ENCODE measurements around the gene DPP10.

Gene DPP10

DNA sequence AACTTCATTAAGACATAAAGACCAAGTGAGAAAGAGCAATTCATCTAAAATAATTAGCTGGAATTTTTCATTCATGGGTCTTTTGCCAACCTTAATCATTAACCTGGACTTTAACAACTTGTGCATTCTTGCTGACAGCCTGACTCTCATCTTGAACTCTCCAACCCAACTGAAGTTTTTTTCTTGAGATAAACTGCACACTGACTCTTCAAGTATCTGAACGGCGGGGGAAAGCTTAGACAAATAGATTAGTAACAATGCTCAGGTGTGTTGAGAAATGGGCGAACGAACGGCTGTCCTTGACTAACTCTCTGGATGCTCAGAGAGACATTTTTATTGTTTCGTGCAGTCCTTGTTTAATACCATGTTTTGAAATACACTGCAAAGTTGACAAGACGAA lies 186.0 kb downstream of the DPP10 start:
- Histone ChIP-seq H3K27me3 (ENCODE audit: insufficient read depth, low read length) (no peaks in the 10 kb centered on the region), H3K36me3 (ENCODE audit: control insufficient read depth in 1 of 2, insufficient read depth in 2 of 2, low read length in 2 of 2) (no peaks in the 10 kb centered on the region), H3K14ac (ENCODE audit: low read length) (no peak overlapping the region), H2AK5ac (ENCODE audit: low read length) (no peak overlapping the region), H3K23ac (ENCODE audit: low read length) (no peak overlapping the region), H2AFZ (ENCODE audit: insufficient read depth, low read length, poor library complexity) (no peak overlapping the region), H4K8ac (ENCODE audit: low read depth, low read length) (no peak overlapping the region), H3K4me3 (ENCODE audit: low read depth, low read length) (no peak overlapping the region), H3K9ac (ENCODE audit: low read length) (no peak overlapping the region), H3K4ac (ENCODE audit: low read depth, low read length) (no peak overlapping the region), H3K9me3 (ENCODE audit: insufficient read depth, low read depth, low read length) (no peaks in the 10 kb centered on the region), H3K18ac (ENCODE audit: low read length) (no peak overlapping the region), H4K12ac (ENCODE audit: low read depth, low read length) (no peak overlapping the region), H2BK120ac (ENCODE audit: insufficient read depth, low read length, poor library complexity) (no peak overlapping the region), H3K79me2 (ENCODE audit: control insufficient read depth, insufficient read depth, low read length, poor library complexity) (no peaks in the 10 kb centered on the region), H2BK12ac (ENCODE audit: low read length) (no peak overlapping the region), H3K27ac (ENCODE audit: low read depth, low read length) (no peak overlapping the region), H4K91ac (ENCODE audit: low read depth, low read length) (no peak overlapping the region), H3K79me1 (ENCODE audit: low read length) (no peaks in the 10 kb centered on the region), H2BK5ac (ENCODE audit: low read depth, low read length, poor library complexity) (no peak overlapping the region), H3K4me1 (ENCODE audit: control insufficient read depth in 1 of 2, insufficient read depth in 2 of 2, low read length in 2 of 2) (no peaks in the 10 kb centered on the region), H3K4me2 (ENCODE audit: low read length) (no peak overlapping the region)
- no CpG with 5 or more reads among the region's 7 CpGs for WGBS (ENCODE audit: extremely low coverage, insufficient coverage, insufficient read length)
- DNase-seq = no peak

DNA sequence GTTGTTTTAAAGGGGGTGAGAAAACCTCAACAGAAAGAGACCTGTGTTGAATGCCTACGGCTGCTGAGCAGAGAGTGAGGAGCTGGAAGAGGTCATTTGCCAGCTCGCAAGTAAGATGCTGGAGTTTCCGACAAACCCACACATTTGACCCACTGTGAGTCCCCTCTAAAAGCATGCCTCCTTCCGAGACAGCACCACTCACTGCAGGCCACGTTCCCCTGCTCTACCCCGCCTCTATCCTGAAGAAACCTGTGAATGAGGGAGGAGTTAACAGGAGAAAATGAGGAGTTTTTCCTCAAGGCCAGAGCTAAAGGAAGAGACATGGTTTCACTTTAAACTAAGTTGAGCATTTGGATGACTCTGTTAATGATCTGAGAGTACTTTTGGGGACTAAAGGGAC lies 188.7 kb downstream of the DPP10 start:
- Histone ChIP-seq H3K79me1 (ENCODE audit: low read length) (no peaks in the 10 kb centered on the region), H3K79me2 (ENCODE audit: control insufficient read depth, insufficient read depth, low read length, poor library complexity) (no peaks in the 10 kb centered on the region), H3K4me1 (ENCODE audit: control insufficient read depth in 1 of 2, insufficient read depth in 2 of 2, low read length in 2 of 2) (no peaks in the 10 kb centered on the region), H3K18ac (ENCODE audit: low read length) (no peak overlapping the region), H4K12ac (ENCODE audit: low read depth, low read length) (no peak overlapping the region), H2BK120ac (ENCODE audit: insufficient read depth, low read length, poor library complexity) (no peak overlapping the region), H2AK5ac (ENCODE audit: low read length) (no peak overlapping the region), H3K9me3 (ENCODE audit: insufficient read depth, low read depth, low read length) (no peaks in the 10 kb centered on the region), H3K27me3 (ENCODE audit: insufficient read depth, low read length) (no peaks in the 10 kb centered on the region), H3K23ac (ENCODE audit: low read length) (no peak overlapping the region), H3K27ac (ENCODE audit: low read depth, low read length) (no peak overlapping the region), H4K91ac (ENCODE audit: low read depth, low read length) (no peak overlapping the region), H2BK12ac (ENCODE audit: low read length) (no peak overlapping the region), H3K9ac (ENCODE audit: low read length) (no peak overlapping the region), H2BK5ac (ENCODE audit: low read depth, low read length, poor library complexity) (no peak overlapping the region), H3K14ac (ENCODE audit: low read length) (no peak overlapping the region), H2AFZ (ENCODE audit: insufficient read depth, low read length, poor library complexity) (no peak overlapping the region), H3K4me2 (ENCODE audit: low read length) (no peak overlapping the region), H3K4me3 (ENCODE audit: low read depth, low read length) (no peak overlapping the region), H3K36me3 (ENCODE audit: control insufficient read depth in 1 of 2, insufficient read depth in 2 of 2, low read length in 2 of 2) (no peaks in the 10 kb centered on the region), H4K8ac (ENCODE audit: low read depth, low read length) (no peak overlapping the region), H3K4ac (ENCODE audit: low read depth, low read length) (no peak overlapping the region)
- no CpG with 5 or more reads among the region's 6 CpGs for WGBS (ENCODE audit: extremely low coverage, insufficient coverage, insufficient read length)
- DNase-seq = no peak

DNA sequence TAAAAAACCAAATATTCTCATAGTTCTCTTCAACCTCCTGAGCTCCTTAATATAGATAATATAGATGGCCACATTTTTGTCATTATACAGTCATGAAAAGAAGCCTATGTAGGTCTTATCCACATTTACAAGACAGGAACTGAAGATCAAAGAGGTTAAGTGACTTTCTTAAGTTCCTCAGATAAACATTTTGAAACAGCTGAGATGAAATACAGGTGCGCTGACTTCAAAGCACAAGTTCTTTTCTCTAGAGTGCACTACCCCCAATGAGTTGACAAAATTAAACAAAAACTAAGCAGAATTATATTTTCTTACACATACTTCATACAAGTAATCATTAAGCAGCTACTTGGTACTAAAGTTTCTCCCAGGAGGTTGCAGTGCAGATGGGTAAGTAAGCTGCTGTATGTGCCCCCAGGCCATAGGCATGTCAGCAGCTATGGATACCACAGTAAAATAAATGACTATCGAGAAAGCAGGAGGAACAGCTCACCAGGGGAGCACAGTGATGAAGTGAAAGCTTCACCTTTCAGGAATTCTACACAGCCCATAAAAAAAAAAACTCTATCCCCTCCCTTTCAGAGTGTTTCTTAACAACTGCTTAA lies 199.8 kb downstream of the DPP10 start:
- H3K14ac ChIP-seq (ENCODE audit: low read length) = no peak overlapping the region
- H2BK120ac ChIP-seq (ENCODE audit: insufficient read depth, low read length, poor library complexity) = no peak overlapping the region
- H3K4me1 ChIP-seq (ENCODE audit: control insufficient read depth in 1 of 2, insufficient read depth in 2 of 2, low read length in 2 of 2) = no peaks in the 10 kb centered on the region
- no peak overlapping the region for H4K8ac ChIP-seq (ENCODE audit: low read depth, low read length)
- H3K9ac ChIP-seq (ENCODE audit: low read length) = no peak overlapping the region
- H3K4ac ChIP-seq (ENCODE audit: low read depth, low read length) = no peak overlapping the region
- H4K91ac ChIP-seq (ENCODE audit: low read depth, low read length) = no peak overlapping the region
- H3K9me3 ChIP-seq (ENCODE audit: insufficient read depth, low read depth, low read length) = no peaks in the 10 kb centered on the region
- no peaks in the 10 kb centered on the region for H3K79me2 ChIP-seq (ENCODE audit: control insufficient read depth, insufficient read depth, low read length, poor library complexity)
- no peak overlapping the region for H2AFZ ChIP-seq (ENCODE audit: insufficient read depth, low read length, poor library complexity)
- no peak overlapping the region for H3K23ac ChIP-seq (ENCODE audit: low read length)
- no peaks in the 10 kb centered on the region for H3K79me1 ChIP-seq (ENCODE audit: low read length)
- no peak overlapping the region for H3K27ac ChIP-seq (ENCODE audit: low read depth, low read length)
- H3K27me3 ChIP-seq (ENCODE audit: insufficient read depth, low read length) = no peaks in the 10 kb centered on the region
- no CpG with 5 or more reads among the region's 2 CpGs for WGBS (ENCODE audit: extremely low coverage, insufficient coverage, insufficient read length)
- H3K36me3 ChIP-seq (ENCODE audit: control insufficient read depth in 1 of 2, insufficient read depth in 2 of 2, low read length in 2 of 2) = no peaks in the 10 kb centered on the region
- no peak overlapping the region for H3K18ac ChIP-seq (ENCODE audit: low read length)
- H3K4me3 ChIP-seq (ENCODE audit: low read depth, low read length) = no peak overlapping the region
- DNase-seq = peak; percentile 20 to 30
- H2BK12ac ChIP-seq (ENCODE audit: low read length) = no peak overlapping the region
- H4K12ac ChIP-seq (ENCODE audit: low read depth, low read length) = no peak overlapping the region
- no peak overlapping the region for H3K4me2 ChIP-seq (ENCODE audit: low read length)
- H2BK5ac ChIP-seq (ENCODE audit: low read depth, low read length, poor library complexity) = no peak overlapping the region
- no peak overlapping the region for H2AK5ac ChIP-seq (ENCODE audit: low read length)

DNA sequence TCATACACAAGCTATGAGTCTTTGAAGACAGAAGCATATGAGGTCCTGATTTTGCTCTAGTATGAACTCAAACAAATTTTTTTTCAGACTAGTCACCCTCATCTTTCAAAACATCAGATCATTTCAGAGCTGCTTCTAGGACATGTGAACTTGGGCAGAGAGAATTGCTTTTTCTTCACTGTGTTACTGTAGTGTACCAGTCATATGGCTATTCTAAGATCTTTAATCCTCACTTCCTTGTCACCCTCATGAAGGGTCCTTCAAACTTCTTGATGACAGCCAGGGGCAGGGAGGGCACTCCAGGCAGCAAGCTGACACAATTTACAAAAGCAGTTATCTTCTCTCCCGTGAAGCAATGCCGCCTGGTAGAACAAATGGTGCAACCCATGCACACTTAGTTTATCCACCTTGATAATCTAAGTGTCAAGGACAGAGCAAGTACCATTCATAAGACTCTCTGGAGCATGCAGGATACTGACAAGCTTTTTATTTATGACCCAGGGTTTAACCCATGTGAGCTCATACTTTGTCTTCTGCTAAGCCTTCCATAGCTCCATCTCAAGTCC lies 200.6 kb downstream of the DPP10 start:
- no peaks in the 10 kb centered on the region for H3K79me2 ChIP-seq (ENCODE audit: control insufficient read depth, insufficient read depth, low read length, poor library complexity)
- H3K36me3 ChIP-seq (ENCODE audit: control insufficient read depth in 1 of 2, insufficient read depth in 2 of 2, low read length in 2 of 2) = no peaks in the 10 kb centered on the region
- H2BK120ac ChIP-seq (ENCODE audit: insufficient read depth, low read length, poor library complexity) = no peak overlapping the region
- no peak overlapping the region for H3K23ac ChIP-seq (ENCODE audit: low read length)
- H3K14ac ChIP-seq (ENCODE audit: low read length) = no peak overlapping the region
- no peak overlapping the region for H3K4me2 ChIP-seq (ENCODE audit: low read length)
- no peak overlapping the region for H2BK5ac ChIP-seq (ENCODE audit: low read depth, low read length, poor library complexity)
- WGBS (ENCODE audit: extremely low coverage, insufficient coverage, insufficient read length) = no CpG with 5 or more reads among the region's 2 CpGs
- no peaks in the 10 kb centered on the region for H3K4me1 ChIP-seq (ENCODE audit: control insufficient read depth in 1 of 2, insufficient read depth in 2 of 2, low read length in 2 of 2)
- H4K91ac ChIP-seq (ENCODE audit: low read depth, low read length) = no peak overlapping the region
- H3K27me3 ChIP-seq (ENCODE audit: insufficient read depth, low read length) = no peaks in the 10 kb centered on the region
- H3K4me3 ChIP-seq (ENCODE audit: low read depth, low read length) = no peak overlapping the region
- no peak overlapping the region for H2BK12ac ChIP-seq (ENCODE audit: low read length)
- H2AK5ac ChIP-seq (ENCODE audit: low read length) = no peak overlapping the region
- H3K9ac ChIP-seq (ENCODE audit: low read length) = no peak overlapping the region
- no peaks in the 10 kb centered on the region for H3K79me1 ChIP-seq (ENCODE audit: low read length)
- no peak for DNase-seq
- H3K9me3 ChIP-seq (ENCODE audit: insufficient read depth, low read depth, low read length) = no peaks in the 10 kb centered on the region
- no peak overlapping the region for H4K12ac ChIP-seq (ENCODE audit: low read depth, low read length)
- no peak overlapping the region for H3K27ac ChIP-seq (ENCODE audit: low read depth, low read length)
- no peak overlapping the region for H2AFZ ChIP-seq (ENCODE audit: insufficient read depth, low read length, poor library complexity)
- no peak overlapping the region for H3K4ac ChIP-seq (ENCODE audit: low read depth, low read length)
- H3K18ac ChIP-seq (ENCODE audit: low read length) = no peak overlapping the region
- H4K8ac ChIP-seq (ENCODE audit: low read depth, low read length) = no peak overlapping the region
